Measurements from ENCODE around the gene MBD5. TPM values are rescaled to one million over a fixed set of nuclear protein-coding genes. Genes with fewer than 3 reads are reported as not detected.
A peak's percentile ranks its signal among the peaks of the same experiment; 100 is the strongest.

MBD5 gene
- total and polyA plus RNA-seq, 2 of the 4 experiments (the other 2 are of a cell fraction) = 9.8 to 14.2 TPM

- DNase-seq (peak; percentile 37), ATAC-seq (ENCODE audit: low read depth) (peak; percentile 61)
- H3K9me3 ChIP-seq (ENCODE audit: control insufficient read depth, insufficient read depth, low read length) = no peaks in the 10 kb centered on the region
- H2BK120ac ChIP-seq (ENCODE audit: low read depth, low read length) = no peak overlapping the region
- no peak overlapping the region for H3K9ac ChIP-seq (ENCODE audit: low read depth, low read length)
- H4K91ac ChIP-seq (ENCODE audit: insufficient read depth, low read depth, low read length) = no peak overlapping the region
- peak overlapping the region; percentile 39 for H2BK5ac ChIP-seq (ENCODE audit: low read depth, low read length, poor library complexity, severe bottlenecking)
- WGBS, 2 experiments (ENCODE audit: extremely low coverage in 2 of 2, insufficient read length in 1 of 2) = no CpG with 5 or more reads among the region's 1 CpG
- TF ChIP-seq MAZ (IDR thresholded peaks at IDR 0.05; ENCODE audit: borderline replicate concordance, low read depth, low read length) (no peak), CEBPB (IDR thresholded peaks at IDR 0.05; ENCODE audit: low read depth, low read length) (no peak), BHLHE40 (IDR thresholded peaks at IDR 0.05; ENCODE audit: low read depth, low read length) (no peak), RAD21 (IDR thresholded peaks at IDR 0.05; ENCODE audit: low read length) (no peak), ELK1 (IDR thresholded peaks at IDR 0.05; ENCODE audit: borderline replicate concordance, low read depth, low read length) (no peak), USF2 (IDR thresholded peaks at IDR 0.05; ENCODE audit: low read depth, low read length) (no peak), SMC3 (IDR thresholded peaks at IDR 0.05; ENCODE audit: low read depth, low read length) (no peak), NFE2L2 (IDR thresholded peaks at IDR 0.05; ENCODE audit: low read depth, low read length) (no peak), POLR2A (IDR thresholded peaks at IDR 0.05; ENCODE audit: low read depth, low read length) (no peak), RFX5 (IDR thresholded peaks at IDR 0.05; ENCODE audit: low read depth, low read length) (no peak), CHD1 (IDR thresholded peaks at IDR 0.05; ENCODE audit: low read depth, low read length) (no peak), RCOR1 (IDR thresholded peaks at IDR 0.05; ENCODE audit: insufficient replicate concordance, low read length) (no peak)
- H2BK15ac ChIP-seq (ENCODE audit: low read depth, low read length) = no peak overlapping the region
- H2BK20ac ChIP-seq (ENCODE audit: low read depth, low read length) = no peak overlapping the region
- no peak overlapping the region for H3K14ac ChIP-seq (replicated peaks; ENCODE audit: low read depth, low read length)
- H2AK9ac ChIP-seq (replicated peaks; ENCODE audit: low read depth, low read length, poor library complexity) = no peak overlapping the region
- no peak overlapping the region for H4K8ac ChIP-seq (ENCODE audit: low read depth in 2 of 2, low read length in 2 of 2)
- peaks cover 5% of the 10 kb centered on the region; the same call in 1 of the 2 replicates for H4K20me1 ChIP-seq (ENCODE audit: insufficient read depth, low read length)
- H3K4me3 ChIP-seq (ENCODE audit: insufficient read depth, low read depth, low read length) = no peak overlapping the region
- H3K36me3 ChIP-seq (ENCODE audit: control insufficient read depth, insufficient read depth, low read length) = peaks cover 4% of the 10 kb centered on the region; the same call in 1 of the 2 replicates
- CTCF ChIA-PET = no interaction called here
- no peak overlapping the region for H2AFZ ChIP-seq (replicated peaks; ENCODE audit: low read length, poor library complexity)
- intact Hi-C loops (cut with micrococcal nuclease) (loop anchor here (1.0 kb wide), 2 partner anchors 31 to 55 kb away; no protein-coding TSS in a partner anchor), dilution Hi-C loops (cut with HindIII; ENCODE audit: low sequenced_read_pairs, unreplicated experiment) (no loop called here), in situ Hi-C loops (cut with MboI; ENCODE audit: low sequenced_read_pairs) (no loop called here)
- H3K79me1 ChIP-seq (ENCODE audit: low read depth in 1 of 2, low read length in 2 of 2) = peaks cover 6 to 30% of the 10 kb centered on the region in 2 experiments; a peak in 2 of 4 replicates
- H3K56ac ChIP-seq (ENCODE audit: extremely low read depth, insufficient read depth, low read length) = no peak overlapping the region
- no peak overlapping the region for H3K23ac ChIP-seq (ENCODE audit: low read depth, low read length)
- BruUV-seq (replicated peaks) = no TSS peak
- H2AK5ac ChIP-seq (ENCODE audit: low read depth, low read length) = no peak overlapping the region
- POLR2A ChIA-PET (ENCODE audit: unreplicated experiment) = no interaction called here
- H3K18ac ChIP-seq (ENCODE audit: low read depth, low read length) = no peak overlapping the region
- H3K27me3 ChIP-seq (ENCODE audit: control insufficient read depth, insufficient read depth, low read length) = no peaks in the 10 kb centered on the region
- no peak overlapping the region; the same call in 1 of the 2 replicates for H3K27ac ChIP-seq (ENCODE audit: insufficient read depth, low read length)
- H3K4me1 ChIP-seq (ENCODE audit: control insufficient read depth, insufficient read depth, low read length) = peaks cover 2% of the 10 kb centered on the region; the same call in 1 of the 2 replicates
- peaks cover 7% of the 10 kb centered on the region; the same call in 1 of the 2 replicates for H3K9me1 ChIP-seq (ENCODE audit: insufficient read depth, low read length)
- no peak overlapping the region for H3K4me2 ChIP-seq (ENCODE audit: low read depth, low read length)
- no peak overlapping the region for H3K4ac ChIP-seq (ENCODE audit: low read depth, low read length)
- H4K5ac ChIP-seq (ENCODE audit: low read depth, low read length) = no peak overlapping the region
Observed at GRCh38 chr2:148027822-148028221, 6.9 kb downstream of the MBD5 start.

Data from IMR-90 (cell line).